K562 (cell line): ENCODE measurements around the gene SAPCD1. TPM values are rescaled to one million over a fixed set of nuclear protein-coding genes. Genes with fewer than 3 reads are reported as not detected.

ENCODE experiments used
- ELF2 ChIP-seq: fragments of 250-450 bp; sonication (Bioruptor Pico); IDR thresholded peaks from 2 replicates; pipeline ENCODE4 v1.5.0; 2021; ENCODE audit warnings: mild to moderate bottlenecking
- HMG20B ChIP-seq: fragments of 250-450 bp; sonication (Bioruptor Pico); IDR thresholded peaks from 2 replicates; pipeline ENCODE4 v1.5.0; 2021; ENCODE audit warnings: mild to moderate bottlenecking
- HNRNPH1 ChIP-seq: fragments of 200-400 bp; formaldehyde crosslinking; optimal IDR thresholded peaks from 2 replicates; pipeline ENCODE3; 2017; ENCODE audit warnings: low read depth, mild to moderate bottlenecking, low read length, moderate library complexity
- JUN ChIP-seq, 2 experiments: sonication (generic) in 1 of 2; formaldehyde crosslinking in 1 of 2; IDR thresholded peaks; 2 replicates each; pipeline versions ENCODE4 v1.6.1 to v1.8.0; 2012 to 2022; ENCODE audit warnings: borderline replicate concordance in 2 of 2, mild to moderate bottlenecking in 2 of 2, improper control_type of control experiment in 1 of 2, low read depth in 1 of 2, low read length in 1 of 2, missing genetic modification reagents in 1 of 2
- LCOR ChIP-seq: sonication (generic); formaldehyde crosslinking; IDR thresholded peaks from 2 replicates; pipeline ENCODE4 v1.8.0; 2022; ENCODE audit warnings: mild to moderate bottlenecking, missing genetic modification reagents
- MYC ChIP-seq, 2 experiments: fragments of 250-450 bp in 1 of 2; sonication (Bioruptor Pico) in 1 of 2; IDR thresholded peaks; 2 replicates each; pipeline versions ENCODE4 v1.5.1 to v1.6.1; 2012 to 2021; ENCODE audit warnings: low read depth in 2 of 2, borderline replicate concordance in 1 of 2, improper control_type of control experiment in 1 of 2, low read length in 1 of 2, mild to moderate bottlenecking in 1 of 2, moderate library complexity in 1 of 2
- NR2C1 ChIP-seq, 2 experiments: fragments of 450-650 bp; IDR thresholded peaks; 2 replicates each; pipeline ENCODE4 v1.6.1; 2017; ENCODE audit warnings: mild to moderate bottlenecking in 2 of 2, antibody characterized with exemption in 1 of 2, inconsistent platforms in 1 of 2, missing compliant biosample characterization in 1 of 2, missing genetic modification characterization in 1 of 2
- SMAD1 ChIP-seq: fragments of 150-350 bp; IDR thresholded peaks from 2 replicates; pipeline ENCODE4 v1.6.1; 2014; ENCODE audit warnings: low read length, low read depth; ENCODE audit not compliant: partially characterized antibody
- SNRNP70 ChIP-seq: fragments of 200-400 bp; formaldehyde crosslinking; optimal IDR thresholded peaks from 2 replicates; pipeline ENCODE3; 2017; ENCODE audit warnings: low read depth, low read length
- TAF7 ChIP-seq: fragments of 450-650 bp; IDR thresholded peaks from 2 replicates; pipeline ENCODE4 v1.6.1; 2016; ENCODE audit warnings: missing genetic modification characterization, missing compliant biosample characterization
- U2AF1 ChIP-seq: fragments of 200-400 bp; formaldehyde crosslinking; optimal IDR thresholded peaks from 2 replicates; pipeline ENCODE3; 2017; ENCODE audit warnings: mild to moderate bottlenecking, low read depth, low read length, moderate library complexity
- YY1 ChIP-seq, 3 experiments: IDR thresholded peaks; 2 replicates each; pipeline ENCODE4 v1.6.1; 2011; ENCODE audit warnings: low read length in 2 of 3, mild to moderate bottlenecking in 2 of 3, moderate library complexity in 2 of 3, borderline replicate concordance in 1 of 3, control low read depth in 1 of 3, low read depth in 1 of 3; ENCODE audit not compliant: insufficient read depth in 3 of 3, insufficient replicate concordance in 2 of 3, control insufficient read depth in 1 of 3, insufficient read length in 1 of 3; ENCODE audit errors: extremely low read depth in 1 of 3
- ZBTB7A ChIP-seq: IDR thresholded peaks from 2 replicates; pipeline ENCODE4 v1.6.1; 2011; ENCODE audit warnings: low read depth, mild to moderate bottlenecking, low read length, moderate library complexity, borderline replicate concordance; ENCODE audit not compliant: control insufficient read depth
- ZC3H4 ChIP-seq: sonication (generic); formaldehyde crosslinking; IDR thresholded peaks from 2 replicates; pipeline ENCODE4 v1.9.0; 2021; ENCODE audit warnings: missing genetic modification reagents, borderline replicate concordance
- ZNF253 ChIP-seq: fragments of 250-450 bp; sonication (Bioruptor Pico); conservative IDR thresholded peaks from 2 replicates; pipeline ENCODE4 v1.6.1; 2021; ENCODE audit warnings: mild to moderate bottlenecking
- ZNF583 ChIP-seq: fragments of 250-450 bp; sonication (Bioruptor Pico); IDR thresholded peaks from 2 replicates; pipeline ENCODE4 v1.4.0; 2020
- polyA plus RNA-seq, 8 experiments: library from polyadenylated mRNA; depleted of rRNA in 4 of 8; stranded (reverse) in 5 of 8; unstranded in 3 of 8; fragments of >200 nt; fragmentation: Nextera tagmentation in 2 of 8; fragmentation: Illumina TruSeq in 1 of 8; extraction: Ambion mirVana in 2 of 8; extraction: Trizol in 1 of 8; gene quantifications; 2 replicates each; pipeline versions ENCODE4 v1.2.1 to v1.2.3, GENCODE V29; 2011 to 2014; ENCODE audit warnings: inconsistent platforms in 1 of 8, missing spikeins in 1 of 8
- total RNA-seq, 7 experiments: library from RNA; depleted of rRNA in 6 of 7; stranded (reverse); fragments of >200 nt in 6 of 7; fragmentation: Illumina TruSeq in 2 of 7; extraction: Trizol in 2 of 7; gene quantifications; 2 replicates each; pipeline versions ENCODE4 v1.2.1 to v1.2.3, GENCODE V29; 2011 to 2021; ENCODE audit warnings: low replicate concordance in 1 of 7
- TF ChIP-seq, protein P1 (sequence below): sonication (generic); formaldehyde crosslinking; IDR thresholded peaks from 2 replicates; pipeline ENCODE4 v1.8.0; 2022; ENCODE audit warnings: mild to moderate bottlenecking, missing genetic modification reagents
- TF ChIP-seq, protein P2 (sequence below): fragments of 450-650 bp; IDR thresholded peaks from 2 replicates; pipeline ENCODE4 v1.7.0; 2016; ENCODE audit warnings: borderline replicate concordance
- TF ChIP-seq, protein P3 (sequence below): fragments of 250-450 bp; sonication (Bioruptor Pico); IDR thresholded peaks from 2 replicates; pipeline ENCODE4 v1.6.1; 2021; ENCODE audit warnings: mild to moderate bottlenecking

The SAPCD1 gene
- total and polyA plus RNA-seq, 9 of the 15 experiments (the other 6 are each of a cell fraction or from before 2014, with no cell fraction given) = 2.6 to 30.2 (median 7.4) TPM

DNA sequence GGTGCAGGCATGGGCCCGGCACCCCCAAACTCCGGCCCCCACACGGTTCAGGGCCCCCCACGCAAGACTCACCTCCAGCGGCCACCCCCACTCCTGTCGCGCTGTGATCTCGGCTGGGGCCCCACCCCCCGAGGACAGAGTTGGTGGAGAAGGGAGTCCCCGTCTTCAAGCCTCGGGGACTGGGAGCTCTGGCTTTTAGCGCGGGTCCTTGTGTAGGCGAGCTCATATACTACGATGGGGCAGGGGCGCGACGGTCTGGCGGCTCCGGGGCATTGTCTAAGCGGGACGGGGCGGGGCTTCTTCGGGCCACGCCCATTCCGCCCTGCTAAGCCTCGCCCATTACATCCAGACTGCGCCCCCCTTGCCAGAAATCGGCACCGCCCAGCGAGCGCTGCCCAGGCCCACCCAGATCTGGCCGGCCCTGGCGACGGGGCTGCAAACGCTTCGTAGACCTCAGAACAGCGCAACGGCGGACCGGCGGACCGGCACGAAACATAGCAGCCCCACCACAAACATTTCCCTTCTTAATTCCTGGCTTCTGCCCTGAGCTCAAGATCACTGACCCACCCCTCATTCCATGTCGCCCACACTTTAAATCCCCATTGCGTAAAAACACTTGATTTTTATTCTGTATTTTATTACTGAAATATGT, 32.4 kb upstream of the SAPCD1 start (continued):
- TF ChIP-seq JUN (IDR thresholded peaks at IDR 0.05; ENCODE audit: borderline replicate concordance, low read depth, low read length) = peak; percentile 59; the same call in 1 of the 2 replicates
- TF ChIP-seq JUN (CRISPR knock-in tag; IDR thresholded peaks at IDR 0.05; ENCODE audit: borderline replicate concordance) = no peak
- TF ChIP-seq, protein P1, sequence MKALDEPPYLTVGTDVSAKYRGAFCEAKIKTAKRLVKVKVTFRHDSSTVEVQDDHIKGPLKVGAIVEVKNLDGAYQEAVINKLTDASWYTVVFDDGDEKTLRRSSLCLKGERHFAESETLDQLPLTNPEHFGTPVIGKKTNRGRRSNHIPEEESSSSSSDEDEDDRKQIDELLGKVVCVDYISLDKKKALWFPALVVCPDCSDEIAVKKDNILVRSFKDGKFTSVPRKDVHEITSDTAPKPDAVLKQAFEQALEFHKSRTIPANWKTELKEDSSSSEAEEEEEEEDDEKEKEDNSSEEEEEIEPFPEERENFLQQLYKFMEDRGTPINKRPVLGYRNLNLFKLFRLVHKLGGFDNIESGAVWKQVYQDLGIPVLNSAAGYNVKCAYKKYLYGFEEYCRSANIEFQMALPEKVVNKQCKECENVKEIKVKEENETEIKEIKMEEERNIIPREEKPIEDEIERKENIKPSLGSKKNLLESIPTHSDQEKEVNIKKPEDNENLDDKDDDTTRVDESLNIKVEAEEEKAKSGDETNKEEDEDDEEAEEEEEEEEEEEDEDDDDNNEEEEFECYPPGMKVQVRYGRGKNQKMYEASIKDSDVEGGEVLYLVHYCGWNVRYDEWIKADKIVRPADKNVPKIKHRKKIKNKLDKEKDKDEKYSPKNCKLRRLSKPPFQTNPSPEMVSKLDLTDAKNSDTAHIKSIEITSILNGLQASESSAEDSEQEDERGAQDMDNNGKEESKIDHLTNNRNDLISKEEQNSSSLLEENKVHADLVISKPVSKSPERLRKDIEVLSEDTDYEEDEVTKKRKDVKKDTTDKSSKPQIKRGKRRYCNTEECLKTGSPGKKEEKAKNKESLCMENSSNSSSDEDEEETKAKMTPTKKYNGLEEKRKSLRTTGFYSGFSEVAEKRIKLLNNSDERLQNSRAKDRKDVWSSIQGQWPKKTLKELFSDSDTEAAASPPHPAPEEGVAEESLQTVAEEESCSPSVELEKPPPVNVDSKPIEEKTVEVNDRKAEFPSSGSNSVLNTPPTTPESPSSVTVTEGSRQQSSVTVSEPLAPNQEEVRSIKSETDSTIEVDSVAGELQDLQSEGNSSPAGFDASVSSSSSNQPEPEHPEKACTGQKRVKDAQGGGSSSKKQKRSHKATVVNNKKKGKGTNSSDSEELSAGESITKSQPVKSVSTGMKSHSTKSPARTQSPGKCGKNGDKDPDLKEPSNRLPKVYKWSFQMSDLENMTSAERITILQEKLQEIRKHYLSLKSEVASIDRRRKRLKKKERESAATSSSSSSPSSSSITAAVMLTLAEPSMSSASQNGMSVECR (CRISPR knock-in tag) = peak; percentile 78
- no peak for TF ChIP-seq ZC3H4 (CRISPR knock-in tag)
- TF ChIP-seq U2AF1 = no peak
- TF ChIP-seq MYC (IDR thresholded peaks at IDR 0.05; ENCODE audit: low read depth, low read length) = peak; percentile 62
- peak; percentile 100 for TF ChIP-seq MYC (CRISPR knock-in tag; IDR thresholded peaks at IDR 0.05; ENCODE audit: borderline replicate concordance, low read depth)
- TF ChIP-seq, protein P2, sequence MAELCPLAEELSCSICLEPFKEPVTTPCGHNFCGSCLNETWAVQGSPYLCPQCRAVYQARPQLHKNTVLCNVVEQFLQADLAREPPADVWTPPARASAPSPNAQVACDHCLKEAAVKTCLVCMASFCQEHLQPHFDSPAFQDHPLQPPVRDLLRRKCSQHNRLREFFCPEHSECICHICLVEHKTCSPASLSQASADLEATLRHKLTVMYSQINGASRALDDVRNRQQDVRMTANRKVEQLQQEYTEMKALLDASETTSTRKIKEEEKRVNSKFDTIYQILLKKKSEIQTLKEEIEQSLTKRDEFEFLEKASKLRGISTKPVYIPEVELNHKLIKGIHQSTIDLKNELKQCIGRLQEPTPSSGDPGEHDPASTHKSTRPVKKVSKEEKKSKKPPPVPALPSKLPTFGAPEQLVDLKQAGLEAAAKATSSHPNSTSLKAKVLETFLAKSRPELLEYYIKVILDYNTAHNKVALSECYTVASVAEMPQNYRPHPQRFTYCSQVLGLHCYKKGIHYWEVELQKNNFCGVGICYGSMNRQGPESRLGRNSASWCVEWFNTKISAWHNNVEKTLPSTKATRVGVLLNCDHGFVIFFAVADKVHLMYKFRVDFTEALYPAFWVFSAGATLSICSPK = no peak
- TF ChIP-seq HMG20B = peak; percentile 99
- peak; percentile 3 for TF ChIP-seq SMAD1
- TF ChIP-seq ZNF583 = peak; percentile 82
- TF ChIP-seq ELF2 (CRISPR knock-in tag) = peak; percentile 98
- peak; percentile 39; the same call in 1 of the 2 replicates for TF ChIP-seq TAF7 (tag)
- no peak for TF ChIP-seq NR2C1 (IDR thresholded peaks at IDR 0.05)
- no peak for TF ChIP-seq NR2C1 (tag; IDR thresholded peaks at IDR 0.05)
- TF ChIP-seq YY1 (IDR thresholded peaks at IDR 0.05; ENCODE audit: borderline replicate concordance in 1 of 3, control insufficient read depth in 1 of 3, extremely low read depth in 1 of 3, insufficient read depth in 3 of 3, insufficient read length in 1 of 3, insufficient replicate concordance in 2 of 3, low read depth in 1 of 3, low read length in 2 of 3) = peak in 2 of 3 experiments; percentile 66 to 75
- TF ChIP-seq, protein P3, sequence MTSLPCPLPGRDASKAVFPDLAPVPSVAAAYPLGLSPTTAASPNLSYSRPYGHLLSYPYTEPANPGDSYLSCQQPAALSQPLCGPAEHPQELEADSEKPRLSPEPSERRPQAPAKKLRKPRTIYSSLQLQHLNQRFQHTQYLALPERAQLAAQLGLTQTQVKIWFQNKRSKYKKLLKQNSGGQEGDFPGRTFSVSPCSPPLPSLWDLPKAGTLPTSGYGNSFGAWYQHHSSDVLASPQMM (CRISPR knock-in tag) = peak; percentile 89
- no peak for TF ChIP-seq HNRNPH1
- TF ChIP-seq ZNF253 (CRISPR knock-in tag) = peak; percentile 93
- TF ChIP-seq LCOR = no peak
- TF ChIP-seq ZBTB7A = peak; percentile 97
- no peak for TF ChIP-seq SNRNP70
